SK-N-SH treated with all-trans-retinoic acid at 6 μM for 48 hours (cell line): ENCODE results near the gene ERCC2.

Experiments used
- ESRRG ChIP-seq: fragments of 250-450 bp; sonication (Bioruptor Pico); IDR thresholded peaks from 2 replicates; pipeline ENCODE4 v1.6.1; 2021; ENCODE audit warnings: mild to moderate bottlenecking
- OSR1 ChIP-seq: fragments of 250-450 bp; sonication (Bioruptor Pico); IDR thresholded peaks from 2 replicates; pipeline ENCODE4 v1.8.0; 2022; ENCODE audit warnings: moderate library complexity, mild to moderate bottlenecking, inconsistent platforms
- PATZ1 ChIP-seq: fragments of 250-450 bp; sonication (Bioruptor Pico); IDR thresholded peaks from 2 replicates; pipeline ENCODE4 v1.8.0; 2020; ENCODE audit warnings: mild to moderate bottlenecking, moderate library complexity, borderline replicate concordance
- SNAI2 ChIP-seq: fragments of 250-450 bp; sonication (Bioruptor Pico); IDR thresholded peaks from 2 replicates; pipeline ENCODE4 v1.5.0; 2020; ENCODE audit warnings: mild to moderate bottlenecking, moderate library complexity
- ZNF565 ChIP-seq: fragments of 450-650 bp; formaldehyde crosslinking; conservative IDR thresholded peaks from 2 replicates; pipeline ENCODE4 v1.5.0; 2020; ENCODE audit warnings: low read depth, mild to moderate bottlenecking, moderate library complexity
- ZNF70 ChIP-seq: fragments of 450-650 bp; formaldehyde crosslinking; IDR thresholded peaks from 2 replicates; pipeline ENCODE4 v1.5.0; 2020; ENCODE audit warnings: mild to moderate bottlenecking, moderate library complexity
- TF ChIP-seq, protein P1 (sequence below): fragments of 250-450 bp; sonication (Bioruptor Pico); IDR thresholded peaks from 2 replicates; pipeline ENCODE4 v1.5.1; 2020; ENCODE audit warnings: low read depth, mild to moderate bottlenecking, moderate library complexity

DNA sequence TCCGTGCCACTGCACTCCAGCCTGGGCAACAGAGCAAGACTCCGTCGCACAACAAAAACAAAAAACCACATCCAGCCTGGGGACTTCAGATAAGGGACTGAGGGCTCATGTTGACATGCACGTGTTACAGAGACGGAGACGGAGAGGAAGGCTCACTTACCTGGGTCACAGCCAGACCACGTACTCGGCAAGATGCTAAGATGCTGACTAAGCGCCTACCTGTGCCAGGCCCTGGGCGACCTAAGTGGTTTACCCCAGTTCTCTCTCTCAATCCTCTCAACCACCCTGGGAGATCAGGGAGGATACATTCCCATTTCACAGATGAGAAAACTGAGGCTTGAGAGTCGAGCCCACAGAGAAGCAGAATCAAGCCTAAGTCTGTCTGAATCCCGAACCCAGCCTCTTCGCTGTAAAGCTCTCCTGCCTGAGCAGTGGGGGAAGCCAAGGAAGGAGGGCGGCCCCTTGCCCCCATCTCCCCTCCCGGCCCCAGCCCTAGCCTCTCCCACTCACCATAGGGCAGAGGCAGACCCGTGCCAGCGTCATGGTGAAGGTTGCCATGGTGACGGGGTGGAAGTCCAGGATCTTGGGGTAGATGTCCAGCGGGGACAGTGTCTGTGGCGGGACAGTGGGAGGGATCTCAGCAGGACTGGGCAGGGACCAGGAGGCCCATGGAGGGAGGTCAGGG lies 13.5 kb downstream of the ERCC2 start:
- TF ChIP-seq ESRRG (CRISPR knock-in tag), result no peak
- TF ChIP-seq, protein P1, sequence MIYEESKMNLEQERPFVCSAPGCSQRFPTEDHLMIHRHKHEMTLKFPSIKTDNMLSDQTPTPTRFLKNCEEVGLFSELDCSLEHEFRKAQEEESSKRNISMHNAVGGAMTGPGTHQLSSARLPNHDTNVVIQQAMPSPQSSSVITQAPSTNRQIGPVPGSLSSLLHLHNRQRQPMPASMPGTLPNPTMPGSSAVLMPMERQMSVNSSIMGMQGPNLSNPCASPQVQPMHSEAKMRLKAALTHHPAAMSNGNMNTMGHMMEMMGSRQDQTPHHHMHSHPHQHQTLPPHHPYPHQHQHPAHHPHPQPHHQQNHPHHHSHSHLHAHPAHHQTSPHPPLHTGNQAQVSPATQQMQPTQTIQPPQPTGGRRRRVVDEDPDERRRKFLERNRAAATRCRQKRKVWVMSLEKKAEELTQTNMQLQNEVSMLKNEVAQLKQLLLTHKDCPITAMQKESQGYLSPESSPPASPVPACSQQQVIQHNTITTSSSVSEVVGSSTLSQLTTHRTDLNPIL (CRISPR knock-in tag), result no peak
- no peak for TF ChIP-seq ZNF70 (CRISPR knock-in tag)
- TF ChIP-seq ZNF565 (CRISPR knock-in tag), result no peak
- TF ChIP-seq OSR1, result no peak
- TF ChIP-seq SNAI2 (CRISPR knock-in tag), result no peak
- no peak for TF ChIP-seq PATZ1 (CRISPR knock-in tag)
